ENCODE measurements around the gene RPUSD2.

GRCh38 chr15:40565333-40566238 is 3.5 kb upstream of the RPUSD2 start:
- TF ChIP-seq CTCF (IDR thresholded peaks at IDR 0.05) = no peak
- no peak for TF ChIP-seq POLR2A (IDR thresholded peaks at IDR 0.05)

All from body of pancreas (tissue), 4 donors.